A204.1 (cell line): ENCODE data around the gene PTPRS.

Experiments used
- FAIRE-seq: peaks from 2 replicates; lab custom pipeline; 2012; peaks lifted over from hg19 to GRCh38; lab: Jason Lieb, UNC

PTPRS gene

DNA sequence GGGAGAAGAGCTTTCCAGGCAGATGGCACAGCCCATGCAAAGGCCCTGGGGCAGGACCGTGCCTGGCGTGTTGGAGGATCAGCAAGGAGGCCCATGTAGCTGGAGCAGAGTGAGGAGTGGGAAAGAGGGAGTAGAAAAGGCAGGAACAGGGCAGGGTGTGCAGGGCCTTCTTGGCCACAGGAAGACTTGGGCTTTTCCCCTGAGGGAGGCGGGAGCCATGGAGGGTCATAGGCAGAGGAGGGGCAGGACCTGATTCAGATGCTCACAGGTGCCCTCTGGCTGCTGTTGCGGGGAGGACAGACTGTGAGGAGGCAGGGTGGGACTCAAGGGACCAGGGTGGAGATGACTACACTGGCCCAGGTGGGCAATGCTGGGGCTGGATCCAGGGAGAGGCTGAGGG lies 13.8 kb upstream of the PTPRS start:
- FAIRE-seq: no peak

DNA sequence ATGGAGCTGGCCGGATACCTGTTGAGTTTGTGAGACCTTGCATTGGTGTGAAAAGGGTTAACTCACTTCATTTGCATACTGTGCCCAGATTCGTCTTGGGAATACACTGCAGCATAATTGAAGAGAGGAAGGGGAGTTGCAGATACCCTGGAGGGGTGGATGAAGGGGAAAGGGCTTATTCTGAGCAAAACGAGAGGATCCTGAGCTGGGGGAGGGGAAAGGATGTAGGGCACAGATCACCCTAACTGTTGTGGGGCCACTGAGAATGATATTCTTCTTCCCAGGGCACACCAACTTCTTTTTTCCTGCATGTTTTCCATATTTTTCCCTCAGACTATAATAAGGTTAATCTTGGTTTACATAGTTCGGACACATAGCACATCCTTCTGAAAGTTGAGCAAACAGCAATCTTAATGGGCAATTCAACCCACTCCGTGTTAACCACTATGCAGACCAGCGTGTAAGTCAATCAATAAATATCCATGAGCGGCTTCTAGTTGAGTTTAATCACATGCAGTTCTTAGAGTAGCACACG lies 11.7 kb upstream of the PTPRS start:
- no peak for FAIRE-seq

DNA sequence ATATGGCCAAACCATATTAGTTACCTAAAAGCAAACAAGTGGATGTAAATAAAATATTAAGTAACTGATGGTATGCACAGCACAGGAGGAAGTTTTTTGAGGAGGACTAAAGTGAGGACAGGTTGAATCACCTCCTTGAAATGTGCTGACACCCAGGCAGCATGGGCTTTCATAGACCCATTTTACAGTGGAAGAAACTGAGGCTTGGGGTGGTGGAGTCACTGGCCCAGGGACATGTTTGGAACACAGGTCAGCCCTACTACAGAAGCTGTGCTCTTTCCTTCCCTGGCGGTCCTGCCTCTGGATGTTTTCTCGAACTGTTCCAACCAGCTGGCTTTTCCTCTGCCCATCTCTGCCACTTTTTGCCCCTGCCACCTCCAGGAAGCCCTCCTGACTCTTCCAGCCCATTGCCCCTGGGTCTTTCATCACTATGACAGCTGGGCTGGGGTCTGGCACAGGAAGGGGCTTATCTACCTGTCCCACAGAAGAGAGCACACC lies 11.2 kb upstream of the PTPRS start:
- no peak for FAIRE-seq

DNA sequence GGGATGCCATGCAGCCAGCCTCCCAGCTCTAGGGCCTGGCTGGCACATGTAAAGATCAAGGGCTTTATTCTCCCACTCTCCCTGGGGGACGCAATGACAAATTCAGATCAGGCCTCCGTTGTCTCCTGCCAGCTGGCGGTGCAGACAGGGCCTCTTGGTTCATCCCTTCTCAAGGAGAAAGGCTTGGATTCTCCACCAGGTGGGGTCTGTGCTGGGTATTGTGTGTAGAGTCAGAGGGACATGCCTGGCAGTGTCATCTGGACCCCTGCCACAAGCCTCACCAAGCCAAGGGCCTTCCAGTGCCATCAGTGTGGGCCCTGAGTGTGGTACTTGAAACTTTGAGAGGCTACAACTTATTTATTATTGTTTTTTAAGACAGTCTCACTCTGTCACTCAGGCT lies 8.4 kb upstream of the PTPRS start:
- FAIRE-seq: no peak

DNA sequence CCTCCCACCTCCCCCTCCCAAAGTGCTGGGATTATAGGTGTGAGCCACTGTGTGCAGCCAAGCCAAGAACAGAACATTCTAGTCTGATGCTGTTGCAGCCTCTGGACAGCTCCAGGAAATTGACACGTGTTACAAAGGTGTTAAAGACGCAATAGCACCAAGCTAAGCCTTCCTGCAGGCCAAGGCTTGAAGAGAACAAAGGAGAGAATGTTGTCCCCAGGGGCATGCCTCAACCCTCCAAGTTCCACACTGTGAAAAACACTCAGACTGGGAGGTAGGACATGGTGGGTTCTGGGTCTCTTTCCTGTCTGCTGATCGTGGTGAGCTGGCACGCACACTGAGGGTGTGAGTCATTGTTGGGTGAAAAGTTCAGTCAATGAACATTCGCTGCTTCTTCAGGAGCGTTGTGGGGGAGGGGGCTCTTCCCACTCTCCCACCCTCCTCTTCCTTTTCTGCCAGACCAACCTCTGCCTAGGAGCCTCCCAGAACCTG lies 5.3 kb upstream of the PTPRS start:
- FAIRE-seq: no peak

DNA sequence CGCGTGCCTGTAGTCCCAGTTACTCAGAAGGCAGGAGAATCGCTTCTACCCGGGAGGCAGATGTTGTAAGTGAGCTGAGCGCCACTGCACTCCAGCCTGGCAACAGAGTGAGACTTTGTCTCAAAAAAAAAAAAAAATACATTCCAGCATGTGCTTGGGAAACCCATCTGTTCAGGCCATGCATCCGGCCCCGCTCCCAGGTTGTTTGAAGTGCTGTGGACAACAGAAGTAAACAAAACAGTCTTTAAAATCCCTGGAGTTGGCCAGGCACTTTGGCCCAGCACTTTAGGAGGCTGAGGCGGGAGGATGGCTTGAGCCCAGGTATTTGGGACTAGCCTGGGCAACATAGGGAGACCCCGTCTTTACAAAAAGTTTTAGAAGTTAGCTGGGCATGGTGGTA lies 3.2 kb upstream of the PTPRS start:
- FAIRE-seq: no peak

DNA sequence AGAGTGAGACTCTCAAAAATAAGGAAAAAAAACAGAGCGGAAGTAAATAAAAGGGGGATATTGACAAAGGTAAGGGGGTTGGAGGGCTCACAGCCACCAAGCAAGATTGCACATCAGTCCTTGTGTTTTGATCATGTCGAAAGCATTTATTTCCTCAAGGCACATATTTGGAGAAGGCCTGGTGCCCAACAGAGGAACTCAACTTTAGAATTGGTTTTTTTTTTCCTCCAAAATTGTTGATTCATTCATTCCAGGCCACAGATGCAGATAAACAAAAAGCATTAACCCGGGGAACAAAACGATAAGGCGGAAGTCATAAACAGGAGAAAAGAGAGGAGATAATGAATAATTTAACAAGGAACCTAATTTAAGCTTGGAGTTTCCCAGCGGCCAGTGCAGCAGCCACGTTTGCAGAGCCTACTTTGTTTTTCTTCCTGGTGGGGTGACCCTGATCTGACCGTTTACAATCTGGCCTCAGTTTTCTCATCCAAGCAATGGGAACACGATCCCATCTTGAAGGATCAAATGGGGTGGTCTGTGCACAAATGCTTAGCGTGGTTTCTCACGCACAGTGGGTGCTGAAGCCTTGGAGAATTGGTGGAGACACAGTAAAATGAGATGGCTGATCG lies 2.1 kb upstream of the PTPRS start:
- FAIRE-seq: no peak

DNA sequence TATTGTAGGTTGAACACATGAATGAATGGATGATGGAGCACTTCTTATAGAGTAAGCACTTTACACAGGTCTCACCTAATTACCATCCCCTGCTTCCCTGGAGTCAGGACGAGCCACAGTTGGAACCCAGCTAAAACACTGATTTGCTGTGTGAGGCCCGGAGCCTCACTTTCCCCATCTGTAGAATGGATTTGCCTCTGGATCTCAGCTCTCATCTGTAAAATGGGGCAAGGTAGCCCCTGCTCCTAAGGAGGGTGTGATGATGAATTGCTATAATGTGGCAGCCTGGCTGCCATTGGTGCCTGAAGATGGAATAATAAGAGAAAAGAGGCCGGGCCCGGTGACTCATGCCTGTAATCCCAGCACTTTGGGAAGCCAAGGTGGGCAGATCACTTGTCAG lies 1.4 kb upstream of the PTPRS start:
- FAIRE-seq: no peak

DNA sequence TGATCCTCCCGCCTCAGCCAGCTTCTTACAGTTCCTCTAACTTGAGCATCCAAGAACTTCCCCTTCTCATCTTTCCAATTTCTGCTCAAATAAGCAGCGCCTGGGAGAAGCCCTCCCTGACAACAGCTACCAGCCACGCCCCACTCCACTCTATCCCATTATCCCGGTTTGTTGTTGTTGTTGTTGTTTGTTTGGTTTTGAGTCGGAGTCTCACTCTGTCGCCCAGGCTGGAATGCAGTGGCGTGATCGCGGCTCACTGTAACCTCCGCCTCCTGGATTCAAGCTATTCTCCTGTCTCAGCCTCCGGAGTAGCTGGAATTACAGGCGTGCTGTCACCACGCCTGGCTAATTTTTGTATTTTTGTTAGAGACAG lies 822 bp upstream of the PTPRS start:
- no peak for FAIRE-seq

DNA sequence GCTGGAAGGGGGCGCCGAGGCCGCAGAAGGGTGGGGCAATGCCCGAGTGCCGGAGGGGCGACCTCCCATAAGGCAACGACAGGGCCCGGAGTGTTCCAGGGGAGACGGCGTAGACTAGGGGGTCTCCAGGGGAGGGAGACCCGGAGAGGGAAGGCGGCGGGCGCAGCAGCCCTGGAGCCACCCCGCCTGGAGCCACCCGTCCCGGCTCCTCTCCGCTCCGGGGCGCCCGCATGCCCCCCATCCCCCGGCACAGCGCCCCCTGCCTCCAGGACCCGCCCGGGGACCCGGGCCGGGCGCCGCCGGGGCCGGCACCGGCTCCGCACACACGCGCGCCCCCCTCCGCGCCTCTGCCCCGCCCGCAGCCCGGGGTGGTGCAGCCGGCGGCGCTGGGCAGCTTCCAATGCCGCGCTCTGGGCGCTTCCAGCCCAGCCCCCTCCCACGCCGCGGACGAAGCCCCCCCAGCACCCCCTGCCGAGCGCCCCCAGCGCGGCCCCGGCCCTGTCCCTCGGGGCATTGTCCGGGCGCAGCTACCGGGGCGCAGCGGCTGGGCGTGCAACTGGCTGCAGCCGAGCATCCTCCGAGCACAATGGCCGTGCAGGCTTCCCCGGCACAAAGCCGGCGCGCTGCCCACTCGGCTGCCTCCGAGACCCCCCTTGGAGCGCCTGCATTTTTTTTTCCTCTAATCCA lies 519 bp downstream of the PTPRS start:
- no peak for FAIRE-seq

DNA sequence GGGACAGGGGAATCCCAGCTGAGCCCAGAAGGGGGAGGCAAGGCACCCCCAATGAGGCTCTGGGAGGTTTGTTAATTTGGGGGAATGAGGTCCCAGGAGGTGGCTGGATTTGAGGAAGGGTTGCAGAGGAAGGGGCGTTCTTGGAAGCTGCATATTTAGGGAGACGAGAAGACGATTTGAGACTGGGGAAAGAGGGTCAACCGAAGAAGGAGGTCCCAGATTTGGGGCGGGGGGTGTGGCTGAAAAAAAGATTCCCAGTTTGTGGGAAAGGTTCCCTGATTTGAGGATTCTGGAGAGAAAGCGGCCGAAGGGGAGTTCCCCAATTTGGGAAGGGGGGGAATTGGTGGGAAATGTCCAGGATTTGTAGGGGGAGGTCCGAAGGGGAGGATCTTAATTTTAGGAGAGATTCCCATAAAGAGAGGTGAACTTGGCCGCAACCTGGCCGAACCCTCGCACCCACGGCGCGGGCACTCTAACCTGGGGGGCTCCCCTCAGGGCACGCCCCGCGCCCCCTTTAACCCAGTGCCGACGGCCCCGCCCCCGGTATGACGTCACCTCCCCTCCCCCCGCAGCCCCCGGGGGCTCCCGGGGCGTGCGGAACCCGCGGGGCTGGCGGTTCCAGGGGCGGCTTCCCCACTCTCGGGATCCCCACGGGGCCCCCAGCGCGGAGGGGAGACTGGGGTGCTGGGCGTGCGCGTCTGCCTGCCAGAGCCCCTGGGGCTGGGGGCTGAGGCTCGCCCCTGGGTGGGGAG lies 1.2 kb downstream of the PTPRS start:
- FAIRE-seq: no peak

DNA sequence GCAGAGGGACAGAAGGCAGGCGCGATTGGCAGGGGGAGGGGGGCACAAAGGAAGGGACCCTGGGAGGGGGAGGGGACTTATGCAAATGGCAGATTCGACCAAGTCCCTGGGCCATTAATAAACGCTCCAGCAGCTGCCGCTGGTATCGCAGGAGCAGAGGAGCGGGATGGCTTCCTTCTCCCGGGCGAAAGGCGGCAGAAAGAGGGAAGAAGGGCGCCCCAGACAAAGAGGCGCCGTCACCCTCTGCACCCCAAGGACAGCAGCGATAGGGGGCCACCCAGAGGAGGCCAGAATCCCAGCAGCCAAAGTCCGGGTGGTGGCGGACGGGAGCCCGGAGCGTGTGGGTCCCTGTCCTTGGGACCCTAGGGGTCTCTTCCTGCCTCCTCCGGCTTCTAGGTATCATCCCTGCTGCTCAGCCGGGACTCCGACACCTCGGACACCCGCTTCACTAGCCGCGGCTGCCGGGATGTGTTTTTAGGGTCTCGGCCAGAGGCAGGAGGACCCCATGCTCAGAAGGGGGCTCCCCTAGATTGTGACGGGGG lies 1.9 kb downstream of the PTPRS start:
- no peak for FAIRE-seq

DNA sequence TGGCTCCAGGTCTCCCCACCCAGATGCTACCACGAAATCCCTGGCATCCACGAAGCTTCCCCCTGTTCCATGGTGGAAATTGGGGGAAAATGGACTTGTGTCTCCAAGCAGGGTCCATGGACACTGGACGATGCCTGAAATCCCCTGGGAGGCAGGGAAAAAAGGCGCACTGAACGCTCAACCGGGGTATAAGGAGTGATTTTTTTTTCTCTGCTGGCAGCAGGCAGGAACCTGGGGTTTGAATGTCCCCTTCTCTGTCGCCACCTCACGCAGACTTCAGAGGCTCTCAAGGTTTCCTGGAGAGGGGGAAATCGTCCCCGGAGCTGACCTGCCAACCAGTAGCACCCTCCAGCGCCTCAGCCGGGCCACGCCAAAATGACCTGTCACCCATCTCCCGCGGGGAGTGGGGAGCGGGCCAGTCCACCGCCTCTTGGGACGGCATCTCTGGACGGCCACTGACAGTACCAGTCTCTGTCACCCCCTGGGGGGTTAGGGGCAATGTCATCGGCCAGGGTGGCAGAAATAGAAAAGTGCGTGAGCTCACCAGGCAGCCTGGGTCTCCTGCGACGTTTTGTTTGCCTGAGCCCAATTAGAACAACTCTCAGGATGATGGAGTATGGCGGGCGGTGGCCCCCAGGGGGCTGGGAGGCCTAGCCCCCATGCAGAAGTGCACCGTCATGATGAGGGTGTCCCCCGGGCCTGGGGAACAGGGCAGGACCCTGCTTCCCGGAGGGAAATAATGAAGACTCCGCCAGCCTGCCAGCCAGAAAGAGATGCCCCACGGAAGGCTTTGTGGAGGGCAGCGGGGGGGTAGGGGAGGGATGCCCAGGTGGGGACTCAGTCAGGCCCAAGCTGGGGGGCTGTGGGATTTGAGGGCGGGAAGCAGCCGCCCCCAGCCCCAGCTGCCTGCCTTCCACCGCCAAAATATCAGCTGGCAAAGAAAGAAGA lies 2.6 kb downstream of the PTPRS start:
- FAIRE-seq: no peak

DNA sequence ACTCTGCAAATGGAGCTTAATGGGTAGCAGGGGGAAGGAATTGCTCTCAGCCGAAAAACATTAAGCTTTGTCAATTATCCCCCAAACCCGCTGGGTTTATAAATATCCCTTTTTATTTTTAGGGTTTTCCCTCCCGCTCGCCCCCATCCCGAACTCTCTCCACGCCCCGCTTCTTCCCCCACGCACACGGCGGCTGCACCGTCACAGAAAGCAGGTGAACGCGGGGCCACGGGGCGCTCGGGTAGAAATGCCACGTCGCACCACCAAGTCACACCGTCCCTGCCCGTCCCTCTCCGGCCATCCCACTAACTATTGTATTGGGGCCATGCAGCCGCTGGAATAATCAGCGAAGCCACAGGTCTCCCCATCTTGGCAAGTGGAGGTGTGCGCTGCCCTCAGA lies 3.5 kb downstream of the PTPRS start:
- FAIRE-seq: no peak

DNA sequence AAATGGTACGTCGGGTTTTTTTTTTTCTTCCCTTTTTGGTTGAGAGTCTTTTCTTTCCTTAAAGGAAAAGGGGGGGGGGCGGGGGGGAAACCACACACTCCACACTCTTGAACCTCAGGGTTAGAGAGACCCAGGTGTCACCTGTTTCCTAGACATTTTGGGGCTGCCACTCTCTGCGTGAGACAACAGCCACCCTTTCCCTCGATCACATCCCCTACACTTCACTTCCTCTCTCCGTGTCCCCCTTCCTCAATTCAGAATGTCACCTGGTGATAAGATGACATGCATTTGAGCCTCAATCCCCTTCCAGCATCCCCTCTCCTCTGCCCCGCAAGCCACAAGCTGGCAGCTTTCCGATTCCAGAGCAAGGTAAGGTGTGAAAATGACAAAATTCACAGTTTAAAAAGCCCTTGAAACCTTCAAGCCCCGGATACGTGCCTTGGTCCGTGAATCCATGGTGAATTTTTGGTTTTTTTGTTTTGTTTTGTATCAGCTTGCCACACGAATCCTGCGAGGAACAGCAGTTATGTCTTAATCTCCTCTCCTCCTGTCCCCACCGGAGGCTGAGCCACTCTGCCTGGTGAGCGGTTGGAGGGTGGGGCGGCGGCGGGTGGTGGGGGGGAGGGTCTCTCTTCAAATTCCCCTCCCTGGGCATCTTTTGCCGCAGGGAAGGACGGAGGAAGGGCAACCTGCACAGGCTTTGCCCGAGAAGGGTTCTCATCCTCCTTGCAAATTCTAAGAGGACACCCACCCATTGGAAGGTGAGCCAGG lies 4.2 kb downstream of the PTPRS start:
- FAIRE-seq: no peak

DNA sequence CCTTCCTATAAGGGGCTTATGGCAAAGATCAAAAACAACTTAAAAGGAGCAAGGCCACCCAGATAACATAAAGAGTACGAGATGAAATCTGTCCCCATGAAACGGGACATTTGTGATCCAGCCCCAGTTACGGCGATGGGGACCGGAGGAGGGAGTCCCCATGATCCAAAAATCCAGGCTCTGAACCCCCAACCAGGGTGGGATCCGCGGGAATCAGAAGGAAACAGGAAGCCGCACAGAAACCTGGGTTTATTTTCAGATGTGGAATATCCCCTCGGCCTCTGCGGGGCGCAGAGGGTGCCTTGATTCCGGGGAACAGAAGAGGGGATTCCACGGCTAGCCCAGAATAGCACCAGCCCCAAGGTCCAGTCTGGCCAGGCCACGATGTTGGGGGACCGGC lies 5.0 kb downstream of the PTPRS start:
- FAIRE-seq: no peak

DNA sequence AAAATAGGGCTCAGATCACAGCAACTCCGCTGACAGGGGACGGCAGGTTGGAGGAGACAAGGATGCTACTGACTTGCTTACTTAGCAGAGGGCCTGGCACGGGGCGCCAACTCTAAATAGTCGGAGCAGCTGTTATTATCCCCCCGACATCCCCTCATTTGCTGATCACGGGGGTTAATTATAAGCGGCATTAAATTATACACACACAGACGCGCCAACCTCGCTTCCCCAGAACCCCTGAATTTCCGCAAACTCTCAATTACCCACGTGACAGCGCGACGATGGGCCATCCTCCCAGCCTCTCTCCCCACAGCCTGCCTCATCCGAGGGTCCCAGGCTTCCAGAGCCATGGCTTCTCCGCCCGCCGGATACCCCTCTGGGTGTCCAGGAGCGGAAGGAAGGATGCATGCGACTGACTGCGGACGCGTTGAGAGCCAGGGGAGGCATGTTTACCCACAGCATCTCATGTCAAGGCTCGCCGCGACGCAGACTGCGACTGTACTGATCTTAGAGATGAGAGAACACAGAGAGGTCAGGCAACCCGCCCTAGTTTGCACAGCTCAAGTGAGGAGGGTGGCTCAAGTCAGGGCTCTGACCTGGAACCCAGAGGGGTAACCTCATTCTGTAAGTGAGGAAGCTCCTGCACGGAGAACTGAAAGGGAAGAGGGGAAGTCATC lies 5.7 kb downstream of the PTPRS start:
- FAIRE-seq: no peak

DNA sequence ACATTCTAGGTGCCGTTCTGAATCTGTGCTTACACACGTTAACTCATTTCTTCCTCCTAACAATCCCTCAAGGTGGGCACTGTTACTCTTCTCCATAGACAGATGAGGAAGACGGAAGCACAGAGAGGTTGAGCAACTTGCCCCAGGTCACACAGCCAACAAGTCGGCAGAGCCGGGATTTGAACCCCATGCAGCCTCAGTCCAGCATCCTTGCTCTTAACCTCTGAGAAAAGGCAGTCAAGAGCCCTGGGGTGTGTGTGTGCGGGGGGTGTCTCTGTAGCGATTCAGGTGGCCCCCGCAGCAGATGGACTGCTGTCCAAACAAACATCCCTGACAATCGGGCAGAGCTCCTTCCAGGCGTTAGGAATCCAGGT lies 6.3 kb downstream of the PTPRS start:
- no peak for FAIRE-seq

DNA sequence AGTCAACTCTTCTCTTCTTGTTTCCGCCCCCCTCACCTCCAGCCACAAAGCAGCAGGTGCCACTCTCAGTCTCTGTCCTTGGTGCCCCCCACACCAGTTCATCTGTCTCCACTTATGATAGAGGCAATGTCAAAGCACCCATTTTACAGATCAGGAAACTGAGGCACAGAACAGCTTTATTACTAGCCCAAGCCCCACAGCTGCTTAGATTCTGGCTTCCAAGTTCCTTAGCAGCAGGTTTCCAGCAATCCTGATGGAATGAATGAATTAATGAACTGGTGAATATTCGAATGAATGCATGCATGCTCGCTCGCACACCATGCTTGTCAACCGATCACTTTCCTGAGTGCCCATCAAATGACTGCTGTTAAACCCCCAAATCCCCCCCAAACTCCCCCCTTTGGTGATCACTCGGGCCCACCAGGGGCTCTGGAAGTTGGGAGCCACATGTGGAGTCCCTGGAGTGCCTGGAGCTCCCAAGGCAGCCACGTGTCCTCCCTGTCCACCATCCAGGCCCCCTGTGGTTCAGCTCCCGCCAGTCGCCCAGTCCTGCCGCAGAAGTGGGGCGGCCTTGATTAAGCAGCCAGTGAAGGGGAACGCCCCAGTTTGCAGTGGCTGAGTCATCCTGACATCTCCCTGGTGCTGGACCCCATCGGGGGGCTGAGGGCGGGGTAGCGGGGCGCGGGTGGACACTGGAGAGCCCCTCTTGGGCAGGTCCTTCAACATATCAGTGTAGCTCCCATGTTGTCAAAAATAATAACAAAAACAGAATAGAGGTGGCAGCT lies 6.8 kb downstream of the PTPRS start:
- FAIRE-seq: no peak

DNA sequence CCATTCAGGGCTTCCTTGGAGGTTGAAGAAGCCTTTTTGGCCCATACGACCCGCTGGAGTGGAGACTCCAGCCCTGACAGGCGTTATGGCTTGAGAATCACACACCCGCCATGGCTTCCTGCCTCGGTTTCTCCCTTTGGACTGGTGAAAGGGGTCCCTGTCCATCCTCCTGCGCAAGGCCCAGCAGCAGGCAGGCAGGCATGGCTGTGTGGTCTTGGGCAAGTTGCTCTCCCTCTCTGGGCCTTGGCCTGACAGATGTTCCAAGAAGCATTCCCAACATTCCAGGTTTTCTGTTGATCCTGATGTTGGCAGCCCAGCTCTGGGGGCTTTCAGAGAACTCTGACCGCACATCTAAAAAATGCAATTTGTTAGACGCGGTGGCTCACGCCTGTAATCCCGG lies 8.1 kb downstream of the PTPRS start:
- FAIRE-seq: no peak
